AG04449 (cell line): ENCODE data around the gene SDC3.

Experiments used
- CTCF ChIA-PET: fragments of 350-600 bp; formaldehyde crosslinking; extraction: SDS; loops from one replicate; lab custom pipeline; 2021; ENCODE audit warnings: antibody characterized with exemption; lab: Yijun Ruan, JAX
- POLR2A ChIA-PET: fragments of 400-600, 350-600 bp; formaldehyde crosslinking; extraction: SDS; loops from one replicate; lab custom pipeline; 2020; ENCODE audit warnings: antibody characterized with exemption, inconsistent platforms; lab: Yijun Ruan, JAX
- DNase-seq: peaks from one replicate; pipeline ENCODE4 v3.0.0-alpha.2; 2010; ENCODE audit warnings: low read depth, low spot score
- H3K4me3 ChIP-seq: 2 replicates; pipeline ENCODE4 v1.5.1; 2011; ENCODE audit warnings: low read depth, mild to moderate bottlenecking, control low read depth, low read length
- CTCF ChIP-seq: IDR thresholded peaks from one replicate; pipeline ENCODE4 v1.5.1; 2011; ENCODE audit warnings: mild to moderate bottlenecking, moderate library complexity, low read length, control low read depth, inconsistent platforms; ENCODE audit not compliant: insufficient read depth; ENCODE audit errors: missing control alignments

SDC3 gene

DNA sequence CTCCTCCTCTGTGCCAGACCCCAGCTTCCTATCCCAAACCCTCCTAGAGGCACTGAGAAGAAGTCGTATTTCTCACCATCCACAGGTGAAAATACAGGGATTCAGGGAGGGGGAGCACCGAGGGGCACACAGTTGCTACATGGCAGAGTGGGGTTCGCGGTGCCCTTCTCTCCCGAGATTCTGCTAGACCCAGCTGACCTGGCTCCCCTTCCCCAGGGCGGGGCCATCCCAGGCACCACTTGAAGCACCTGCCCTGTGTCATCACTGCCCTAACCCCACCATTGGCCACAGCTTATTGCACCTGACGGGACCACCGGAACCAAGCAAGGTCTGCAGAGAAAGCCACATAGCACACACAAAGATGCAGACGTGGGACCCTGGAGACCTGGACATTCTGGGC lies 30.5 kb downstream of the SDC3 start:
- CTCF ChIA-PET, result interaction anchor here (0.9 to 1.7 kb wide), 4 partner anchors 9 to 98 kb away, joined by 3 to 10 read pairs (median 5); no protein-coding TSS in a partner anchor
- TF ChIP-seq CTCF, result no peak
- H3K4me3 ChIP-seq, result no peak overlapping the region
- POLR2A ChIA-PET, result no interaction called here
- DNase-seq, result no peak

- TF ChIP-seq CTCF, result no peak
- CTCF ChIA-PET, result interaction anchor here (0.8 to 1.7 kb wide), 7 partner anchors 10 to 98 kb away, joined by 3 to 10 read pairs (median 3); no protein-coding TSS in a partner anchor
- POLR2A ChIA-PET, result no interaction called here
- H3K4me3 ChIP-seq, result no peak overlapping the region
- DNase-seq, result no peak
Observed at GRCh38 chr1:30877205-30877912, 31.2 kb downstream of the SDC3 start.

DNA sequence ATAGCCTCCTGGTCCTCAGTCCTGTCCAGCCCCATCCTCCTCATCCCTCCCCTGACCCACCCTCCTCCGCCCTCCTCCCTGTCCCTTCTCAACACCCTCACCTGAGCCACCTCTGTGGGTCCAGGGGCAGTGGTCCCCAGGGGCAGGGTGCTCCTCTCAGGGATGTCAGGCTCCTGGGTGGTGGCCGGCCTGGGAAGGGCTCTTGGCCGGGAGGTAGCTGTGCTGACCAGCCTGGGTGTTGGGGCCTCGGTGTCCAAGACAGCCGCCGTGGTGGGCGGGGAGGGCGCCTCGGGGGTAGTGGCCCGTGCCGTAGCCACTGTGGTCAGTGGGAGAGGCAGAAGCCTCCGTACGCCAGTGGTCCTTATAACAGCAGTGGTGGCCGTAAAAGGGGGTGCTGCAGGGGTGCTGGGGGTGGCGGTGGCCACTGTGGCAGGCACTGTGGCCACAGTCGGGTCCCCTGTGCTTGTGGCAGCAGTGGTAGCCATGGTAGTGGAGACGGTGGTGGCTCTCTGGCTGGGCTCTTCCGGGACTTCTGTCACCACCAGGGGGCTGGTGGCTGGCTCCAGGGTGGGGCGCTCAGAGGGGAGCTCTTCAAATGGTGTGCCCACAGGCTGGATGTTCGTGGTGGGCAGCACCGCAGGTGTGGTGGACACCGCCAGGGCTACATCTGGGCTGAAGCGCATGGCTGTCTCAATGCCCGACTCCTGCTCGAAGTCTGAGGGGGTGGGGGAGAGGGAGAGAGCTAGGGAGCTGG lies 31.9 kb downstream of the SDC3 start:
- H3K4me3 ChIP-seq, result no peak overlapping the region
- CTCF ChIA-PET, result interaction anchor here (0.8 to 1.7 kb wide), 6 partner anchors 11 to 98 kb away, joined by 3 to 10 read pairs (median 4); no protein-coding TSS in a partner anchor
- TF ChIP-seq CTCF, result no peak
- no peak for DNase-seq
- POLR2A ChIA-PET, result no interaction called here

DNA sequence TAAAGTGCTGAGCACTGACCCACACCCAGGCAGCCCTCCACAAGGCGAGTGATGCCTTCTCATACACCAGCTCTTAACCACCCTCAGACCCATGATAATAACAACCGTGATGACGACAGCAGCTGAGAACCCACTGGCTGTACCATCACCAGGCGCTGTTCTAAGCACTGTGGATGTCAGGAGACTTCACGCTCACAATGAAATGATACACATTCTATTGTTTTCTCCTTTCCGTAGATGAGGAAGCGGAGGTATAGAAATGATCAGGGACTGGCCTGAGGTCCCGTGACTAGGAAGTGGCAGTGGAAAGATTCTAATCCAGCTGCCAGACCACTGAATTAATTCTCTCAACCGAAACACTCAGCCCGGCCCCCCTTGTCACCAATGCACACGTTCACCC lies 32.6 kb downstream of the SDC3 start:
- CTCF ChIA-PET, result interaction anchor here (1.1 kb wide), 1 partner anchor 93 kb away, joined by 3 read pairs; no protein-coding TSS in a partner anchor
- DNase-seq, result no peak
- no peak for TF ChIP-seq CTCF
- H3K4me3 ChIP-seq, result no peak overlapping the region
- POLR2A ChIA-PET, result interaction anchor here (1.6 kb wide), 1 partner anchor 13 kb away, joined by 5 read pairs; no protein-coding TSS in a partner anchor

- no peak for DNase-seq
- CTCF ChIA-PET, result interaction anchor here (0.8 to 1.1 kb wide), 2 partner anchors 28 to 92 kb away, joined by 3 read pairs; no protein-coding TSS in a partner anchor
- no peak for TF ChIP-seq CTCF
- POLR2A ChIA-PET, result interaction anchor here (1.6 kb wide), 1 partner anchor 14 kb away, joined by 5 read pairs; no protein-coding TSS in a partner anchor
- no peak overlapping the region for H3K4me3 ChIP-seq
Observed at GRCh38 chr1:30875197-30875596, 33.4 kb downstream of the SDC3 start.
